Vein endothelial cell (primary cell): ENCODE measurements around the gene A1CF. TPM values are rescaled to one million over a fixed set of nuclear protein-coding genes. Genes with fewer than 3 reads are reported as not detected.

Source experiments
- total RNA-seq: library from RNA; depleted of rRNA; stranded (reverse); fragments of >200 nt; gene quantifications from 2 replicates; pipeline ENCODE4 v1.2.3, GENCODE V29; 2012

The A1CF gene
- total RNA-seq, result not detected in 2 replicates

GRCh38 chr10:50885097-50885859, at the start of gene A1CF:
Gene A1CF, minus strand, starts transcription at chr10:50885627. Its CDS starts 25,687 bp downstream, at chr10:50859940.

Other genes with a start within 250 kb of the A1CF start
- gene ASAH2B, start 145.7 kb downstream of the A1CF start, total RNA-seq, result 5.3 and 5.9 TPM in 2 replicates
- 1.2 and 2.0 TPM in 2 replicates for gene PRKG1, start 188.9 kb upstream of the A1CF start, total RNA-seq